C4-2B (cell line): ENCODE measurements around the gene SCARB1.

ENCODE experiments used
- CTCF ChIP-seq: fragments of 450-650 bp; conservative IDR thresholded peaks from 2 replicates; pipeline ENCODE4 v1.5.1; 2017; ENCODE audit warnings: mild to moderate bottlenecking
- ZFX ChIP-seq: fragments of 450-650 bp; IDR thresholded peaks from 2 replicates; pipeline ENCODE4 v1.6.1; 2017

GRCh38 chr12:124752437-124753227 lies 111.0 kb downstream of the SCARB1 start:
- no peak for TF ChIP-seq CTCF
- no peak for TF ChIP-seq ZFX
